Fibroblast of skin of right quadriceps (primary cell): Measurements from ENCODE around the gene RNF20.
"Not testable (repeated sequence)": the region's sequence is repeated elsewhere in the genome, so short reads cannot be mapped to it uniquely, and the experiment has no call there.

Experiments used
- DNase-seq: peaks from one replicate; pipeline ENCODE4 v3.0.0-alpha.2; 2013

RNF20 gene

DNA sequence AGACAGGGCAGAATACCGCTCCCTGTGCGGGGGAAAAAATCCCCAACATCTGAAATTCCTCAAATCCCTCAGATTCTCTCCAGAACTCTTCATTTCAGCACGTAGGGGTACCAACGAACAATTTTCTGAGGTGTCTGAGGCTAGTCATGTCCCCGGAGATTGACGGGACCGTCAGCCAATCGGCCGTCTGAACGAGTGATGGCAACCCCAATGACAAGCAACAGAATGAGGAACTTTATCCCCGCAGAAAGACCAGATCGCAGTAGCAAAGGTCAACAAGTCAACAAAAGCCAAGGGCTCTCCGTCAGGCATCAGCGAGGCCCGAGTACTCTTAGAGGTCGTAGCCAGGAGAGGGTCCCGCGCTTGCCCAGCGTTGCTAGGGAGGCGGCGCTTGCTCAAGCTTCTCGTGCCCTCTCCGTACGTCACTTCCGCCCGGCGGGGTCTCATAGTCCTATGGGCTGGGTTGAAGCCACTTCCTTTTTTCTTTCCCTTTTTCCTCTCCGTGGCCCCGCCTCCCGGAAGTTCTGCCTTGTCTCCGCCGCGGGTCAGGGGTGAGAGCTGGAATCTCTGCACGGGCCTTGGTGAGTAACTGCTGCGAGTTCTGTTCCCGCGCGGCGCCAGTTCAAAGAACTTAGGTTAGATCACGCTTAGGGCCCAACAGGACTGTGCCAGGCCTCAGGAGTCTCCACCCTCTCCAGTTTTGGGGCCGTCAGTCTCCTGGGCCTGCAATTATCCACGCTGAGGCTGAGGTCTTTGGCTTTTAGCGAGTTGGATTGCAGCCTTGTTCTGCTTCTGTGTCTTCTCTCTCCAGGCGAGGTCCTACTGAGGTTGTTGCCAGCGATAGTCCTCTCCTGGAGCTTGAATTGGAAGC, at the start of gene RNF20:
Gene RNF20, plus strand, starts transcription at position 520 of the 871 bp plus-strand sequence. CDS start 1,571 bp downstream, outside the sequence.
- peak; percentile 99 for DNase-seq

DNA sequence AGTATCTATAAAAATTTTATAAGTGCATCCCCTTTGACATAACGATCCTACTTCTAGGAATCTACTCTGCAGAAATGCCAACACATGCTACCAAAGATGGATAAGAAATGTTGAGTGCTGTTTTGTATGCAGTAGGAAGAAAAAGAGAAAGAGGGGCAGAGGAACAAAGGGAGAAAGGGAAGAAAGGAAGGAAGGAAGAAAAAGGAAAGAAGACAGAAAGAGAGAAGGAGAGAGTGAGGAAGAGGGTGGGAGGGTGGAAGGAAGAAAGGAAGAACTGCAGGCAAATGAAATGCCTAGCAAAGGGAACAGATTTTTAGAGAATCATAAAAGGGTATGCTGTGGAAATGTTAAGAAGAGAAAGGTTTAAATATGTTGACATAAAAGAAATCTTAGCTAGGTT, 49.6 kb upstream of the RNF20 start:
- DNase-seq = no peak

- peak; percentile 39 for DNase-seq
Measured at GRCh38 chr9:101485924-101486692, 47.5 kb upstream of the RNF20 start.

- peak; percentile 79 for DNase-seq
Measured at GRCh38 chr9:101486693-101487442, 46.8 kb upstream of the RNF20 start.

DNA sequence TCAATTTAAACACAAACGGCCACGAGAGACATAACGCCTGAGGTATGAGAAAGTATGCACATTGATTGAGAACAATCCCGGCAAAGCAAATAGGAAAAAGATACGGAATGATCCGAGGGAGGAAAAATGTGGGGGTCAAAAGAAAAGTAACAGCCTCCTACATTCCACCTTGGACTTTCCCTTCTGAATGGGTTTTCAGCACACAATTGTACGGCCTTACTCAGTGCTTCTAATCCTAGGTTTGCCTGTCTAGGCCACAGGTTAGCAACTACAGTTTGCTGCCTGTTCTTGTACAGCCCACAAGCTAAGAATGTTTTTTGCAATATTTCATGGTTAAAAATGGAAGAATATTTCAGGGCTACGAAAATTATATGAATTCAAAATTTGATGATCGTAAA, 46.2 kb upstream of the RNF20 start:
- DNase-seq = no peak

DNA sequence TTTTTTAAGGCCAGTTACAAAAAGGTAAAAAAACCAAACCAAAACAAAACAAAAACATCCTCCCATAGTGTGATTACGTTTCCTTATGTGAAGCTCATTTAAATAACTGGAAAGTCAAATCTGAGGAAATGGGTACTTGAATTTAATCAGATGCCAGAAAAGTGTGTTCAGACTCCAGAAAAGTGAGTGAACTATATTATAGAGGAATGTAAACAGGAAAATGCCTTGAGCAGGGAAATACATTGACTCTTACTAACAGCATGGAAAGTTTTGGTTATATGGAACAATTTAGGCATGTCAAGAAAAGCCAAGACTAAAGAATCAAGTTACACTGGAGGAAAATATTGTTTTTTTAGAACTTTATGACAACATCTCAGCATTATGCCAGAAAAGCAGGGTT, 37.8 kb upstream of the RNF20 start:
- DNase-seq = peak; percentile 75

DNA sequence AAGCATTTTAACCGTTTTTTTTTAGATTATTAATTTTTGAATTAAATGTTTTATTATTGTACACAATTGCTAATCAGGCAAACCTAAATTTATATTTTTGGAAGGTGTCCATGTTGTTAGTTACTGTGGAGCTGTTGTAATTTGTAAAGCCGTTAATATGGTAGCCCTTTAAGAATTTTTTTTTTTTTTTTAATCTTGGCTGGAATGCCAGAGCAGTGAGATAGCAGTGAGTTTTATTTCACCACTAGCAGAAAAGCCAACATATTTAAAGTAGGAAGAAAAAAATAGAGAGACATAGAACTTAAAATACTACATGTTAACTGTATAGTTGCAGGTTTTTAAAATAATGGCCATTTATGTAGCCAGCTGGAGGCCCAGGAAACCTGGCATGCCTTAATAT, 35.3 kb upstream of the RNF20 start:
- no peak for DNase-seq

DNA sequence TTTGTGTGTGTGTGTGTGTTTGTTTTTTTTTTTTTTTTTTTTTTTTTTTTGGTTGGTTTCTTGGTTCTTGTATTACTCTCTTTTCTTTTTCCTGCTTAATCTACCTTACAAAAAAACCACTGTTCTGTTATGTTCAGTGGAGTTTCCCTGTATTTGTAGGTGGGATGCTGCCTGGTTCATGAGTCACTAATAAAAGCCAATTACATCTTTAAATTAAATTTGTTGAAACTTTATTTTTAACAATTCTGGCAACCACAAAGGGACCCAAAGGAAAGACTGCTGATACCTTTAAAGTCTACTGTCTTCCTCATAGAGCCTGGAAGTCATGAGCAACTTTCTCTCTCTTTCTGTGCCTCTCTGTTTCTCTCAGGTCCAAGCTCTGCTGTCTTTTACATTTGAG, 29.5 kb upstream of the RNF20 start:
- no peak for DNase-seq

DNA sequence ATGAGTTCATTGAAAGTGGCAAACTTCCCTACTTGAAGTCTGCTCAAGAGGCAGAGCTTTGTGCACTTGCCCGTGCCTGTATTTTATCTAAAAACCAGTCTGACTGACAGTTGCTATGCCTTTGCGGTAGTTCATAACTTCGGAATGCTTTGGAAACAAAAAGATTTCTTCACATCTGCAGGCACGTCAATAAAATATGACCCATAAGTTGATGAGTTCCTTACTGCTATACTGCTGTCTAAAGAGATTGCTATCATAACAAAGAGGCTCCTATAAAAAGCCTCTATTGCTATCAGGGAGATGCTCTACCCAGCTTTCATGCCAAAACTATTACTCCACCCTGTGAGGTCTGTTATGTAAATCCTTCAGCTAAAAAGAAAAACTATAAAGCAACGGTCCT, 25.4 kb upstream of the RNF20 start:
- peak; percentile 77 for DNase-seq

DNA sequence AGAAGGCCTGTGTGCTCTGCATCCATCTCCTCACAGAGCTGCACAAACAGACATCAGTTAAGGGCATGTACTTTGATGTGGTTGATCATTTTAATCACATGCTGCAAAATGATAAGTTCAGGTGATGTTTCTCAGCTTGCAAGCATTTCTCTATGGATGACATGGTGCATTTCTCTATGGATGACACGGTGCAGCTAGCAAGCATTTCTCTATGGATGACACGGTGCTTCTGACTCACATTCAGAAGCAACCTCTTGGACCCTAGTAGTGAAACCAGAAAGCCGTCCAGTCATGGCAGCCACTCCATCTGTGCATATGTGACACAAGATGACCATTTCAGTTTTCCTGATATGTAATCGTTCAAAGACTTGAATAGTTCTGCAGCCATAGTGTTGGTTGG, 24.1 kb upstream of the RNF20 start:
- DNase-seq = no peak

DNA sequence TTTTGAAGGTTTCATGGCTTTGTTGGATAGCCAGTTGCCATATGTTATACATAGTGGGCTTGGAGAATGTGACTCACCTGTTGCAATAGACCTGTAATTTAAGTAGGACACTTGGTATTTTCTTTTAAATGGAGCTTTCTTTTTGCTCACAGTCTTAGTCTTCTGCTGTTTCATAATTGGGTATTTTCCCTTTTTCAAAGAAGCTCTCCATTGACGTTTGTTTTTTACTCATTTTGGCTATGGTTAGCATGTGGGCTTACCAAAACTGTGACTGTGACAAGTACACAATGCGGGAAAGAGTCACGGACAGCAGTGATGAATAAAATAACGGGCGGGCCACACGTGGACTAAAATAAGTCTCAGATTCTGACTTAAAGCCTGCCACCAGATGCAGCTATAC, 23.2 kb upstream of the RNF20 start:
- no peak for DNase-seq

GRCh38 chr9:101511009-101511408, 22.6 kb upstream of the RNF20 start:
- no peak for DNase-seq

GRCh38 chr9:101512116-101512515, 21.5 kb upstream of the RNF20 start:
- DNase-seq = peak; percentile 28

DNA sequence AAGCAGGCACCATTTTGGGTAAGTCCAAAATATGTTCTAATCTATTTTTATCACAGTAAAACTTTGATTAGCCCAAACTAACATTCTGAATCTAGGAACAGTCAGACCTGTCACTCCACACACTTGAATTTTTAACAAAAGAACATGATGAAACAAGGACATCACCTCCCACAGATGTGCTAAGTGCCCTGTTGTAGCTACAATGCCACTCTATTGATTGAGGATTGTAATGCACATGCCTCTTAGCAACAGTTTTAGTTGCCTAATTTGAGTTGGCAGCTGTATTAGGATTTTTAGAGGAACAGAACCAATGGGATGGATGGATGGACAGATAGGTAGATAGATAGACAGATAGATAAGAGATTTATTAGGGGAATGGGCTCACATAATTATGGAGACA, 20.3 kb upstream of the RNF20 start:
- DNase-seq = no peak

DNA sequence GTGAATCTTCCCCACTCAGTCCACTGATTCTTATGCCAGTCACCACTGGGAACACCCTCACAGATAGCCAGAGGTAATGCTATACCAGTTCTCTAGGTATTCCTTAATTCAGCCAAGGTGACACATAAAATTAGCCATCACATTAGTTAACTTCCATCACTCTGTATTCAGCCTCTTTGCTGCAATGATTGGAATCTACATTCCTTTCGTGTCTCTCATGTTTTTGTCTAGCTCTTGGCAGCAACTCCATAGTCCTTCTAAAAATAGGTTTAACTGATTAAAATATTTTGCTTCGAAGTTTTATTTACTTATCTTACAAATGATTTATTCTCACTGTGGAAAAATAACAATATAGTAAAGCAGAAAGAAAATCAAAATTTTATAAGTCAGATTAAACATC, 19.6 kb upstream of the RNF20 start:
- DNase-seq = peak; percentile 86

DNA sequence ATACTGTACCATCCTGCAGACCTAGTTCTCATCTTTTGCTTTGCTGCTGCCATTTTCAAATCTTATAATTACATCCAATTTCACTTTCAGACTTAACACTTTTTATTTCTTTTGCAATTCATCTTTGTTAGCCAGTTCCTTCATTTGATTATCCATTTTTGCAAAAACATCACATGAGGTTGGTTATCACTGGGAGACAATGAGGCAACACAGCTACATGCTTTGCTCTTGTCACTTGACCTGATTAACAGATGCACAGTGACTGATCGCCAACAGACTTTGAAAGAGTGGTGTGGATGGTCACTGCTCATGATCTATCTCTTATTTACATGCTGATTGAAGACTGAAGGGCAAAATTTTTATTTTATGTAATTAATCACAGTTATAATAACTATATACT, 17.0 kb upstream of the RNF20 start:
- DNase-seq = no peak

- not testable (repeated sequence) for DNase-seq
Measured at GRCh38 chr9:101518489-101518888, 15.2 kb upstream of the RNF20 start.

- DNase-seq = no peak
Measured at GRCh38 chr9:101524371-101524770, 9.3 kb upstream of the RNF20 start.

GRCh38 chr9:101527066-101527465, 6.6 kb upstream of the RNF20 start:
- no peak for DNase-seq

DNA sequence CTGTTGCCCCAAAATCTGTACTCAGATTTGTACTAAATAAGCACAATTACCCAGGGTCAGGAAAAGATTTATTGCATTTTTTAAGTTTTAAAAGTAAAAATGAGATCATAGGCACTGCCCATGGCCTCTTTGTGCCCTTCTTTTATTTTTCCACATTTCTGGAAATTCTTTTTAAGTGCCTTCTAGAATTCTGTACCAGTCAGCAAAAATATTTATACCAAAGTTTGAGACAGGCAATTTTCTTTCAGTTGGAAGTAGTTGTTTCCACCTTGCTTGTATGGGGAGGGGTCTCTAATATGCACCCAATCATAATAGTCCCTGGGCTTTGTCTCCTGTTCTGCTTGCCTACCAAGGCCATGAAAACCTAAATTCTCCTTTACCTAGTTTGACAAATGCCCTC, 5.6 kb upstream of the RNF20 start:
- no peak for DNase-seq

DNA sequence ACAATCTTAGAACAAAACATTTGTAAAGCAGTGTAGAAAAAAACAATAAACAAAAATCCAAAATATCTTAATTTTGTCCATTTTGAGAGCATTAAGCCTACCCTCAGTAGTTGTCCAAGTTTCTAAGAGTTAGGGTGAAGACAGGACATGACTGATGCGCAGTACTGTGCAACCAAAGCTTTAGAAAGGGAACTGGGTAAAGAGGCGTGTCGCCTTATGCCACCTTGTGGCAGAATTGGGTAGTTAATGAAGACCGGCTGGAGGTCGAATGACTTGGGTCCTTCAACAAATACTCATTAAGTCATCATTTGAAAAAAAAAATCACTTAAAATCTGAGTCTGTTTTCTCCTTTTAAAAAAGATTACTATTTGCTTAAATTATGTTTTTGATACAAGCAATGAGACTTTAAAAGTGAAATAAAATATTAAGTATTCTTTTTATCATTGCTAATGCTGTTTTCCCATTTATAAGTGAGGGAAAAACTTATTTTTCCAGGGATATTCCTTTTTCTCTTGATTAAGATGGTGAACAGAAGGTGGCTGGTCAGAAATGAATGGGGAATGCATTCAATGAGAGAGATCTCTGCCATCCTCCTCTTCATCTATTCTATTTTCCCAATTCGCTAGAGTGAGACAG, 3.5 kb upstream of the RNF20 start:
- DNase-seq = peak; percentile 75

- peak; percentile 30 for DNase-seq
Measured at GRCh38 chr9:101536351-101536750, 2.7 kb downstream of the RNF20 start.

DNA sequence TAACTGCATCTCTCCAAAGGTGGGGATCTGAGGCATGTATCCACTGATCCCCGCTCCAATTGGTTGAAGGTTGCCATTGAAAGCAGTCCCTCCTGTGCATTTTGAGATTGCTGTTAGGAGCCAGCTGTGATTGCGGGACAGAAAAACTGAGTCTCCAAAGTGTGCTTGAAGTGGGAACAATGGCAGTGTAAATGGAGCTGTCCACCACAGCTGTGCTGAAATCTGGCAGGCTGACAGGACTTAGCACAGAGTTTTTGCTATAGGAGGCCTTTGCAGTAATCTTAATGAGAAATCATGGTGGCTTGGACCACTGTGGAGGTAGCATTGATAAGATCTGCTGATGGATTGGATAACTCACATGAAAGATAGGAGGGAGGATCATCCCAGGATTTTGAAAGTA, 3.3 kb downstream of the RNF20 start:
- peak; percentile 22 for DNase-seq
